HL-60/S4 treated with phorbol 12-myristate 13-acetate at 8.2 ng/mL for 4 days and 3 days (cell line): Measurements from ENCODE around the gene SLC19A2.
"Not testable (repeated sequence)": the region's sequence is repeated elsewhere in the genome, so short reads cannot be mapped to it uniquely, and the experiment has no call there.

ENCODE experiments used
- in situ Hi-C: fragments of 300-500 bp; cut with MboI; formaldehyde crosslinking; loops from 2 replicates; pipeline ENCODE4 v1.15.0; 2022; ENCODE audit warnings: low sequenced_read_pairs

SLC19A2 gene

GRCh38 chr1:169485431-169486280, at the start of gene SLC19A2:
SLC19A2 (minus strand) TSS chr1:169485944; CDS start chr1:169485766, 178 bp downstream.
- in situ Hi-C loops: no loop called here

DNA sequence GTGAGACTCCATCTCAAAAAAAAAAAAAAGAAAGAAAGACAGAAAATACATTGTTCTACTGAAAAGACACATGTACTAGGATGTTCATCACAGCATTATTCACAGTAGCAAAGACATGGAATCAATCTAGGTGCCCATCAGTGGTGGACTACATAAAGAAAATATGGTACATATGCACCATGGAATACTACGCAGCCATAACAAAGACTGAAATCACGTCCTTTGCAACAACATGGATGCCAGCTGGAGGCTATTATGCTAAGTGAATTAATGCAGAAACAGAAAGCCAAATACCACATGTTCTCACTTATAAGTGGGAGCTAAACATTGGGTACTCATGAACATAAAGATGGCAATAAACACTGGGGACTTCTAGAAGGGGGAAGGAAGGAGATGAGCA, 48.9 kb upstream of the SLC19A2 start:
- in situ Hi-C loops: no loop called here

DNA sequence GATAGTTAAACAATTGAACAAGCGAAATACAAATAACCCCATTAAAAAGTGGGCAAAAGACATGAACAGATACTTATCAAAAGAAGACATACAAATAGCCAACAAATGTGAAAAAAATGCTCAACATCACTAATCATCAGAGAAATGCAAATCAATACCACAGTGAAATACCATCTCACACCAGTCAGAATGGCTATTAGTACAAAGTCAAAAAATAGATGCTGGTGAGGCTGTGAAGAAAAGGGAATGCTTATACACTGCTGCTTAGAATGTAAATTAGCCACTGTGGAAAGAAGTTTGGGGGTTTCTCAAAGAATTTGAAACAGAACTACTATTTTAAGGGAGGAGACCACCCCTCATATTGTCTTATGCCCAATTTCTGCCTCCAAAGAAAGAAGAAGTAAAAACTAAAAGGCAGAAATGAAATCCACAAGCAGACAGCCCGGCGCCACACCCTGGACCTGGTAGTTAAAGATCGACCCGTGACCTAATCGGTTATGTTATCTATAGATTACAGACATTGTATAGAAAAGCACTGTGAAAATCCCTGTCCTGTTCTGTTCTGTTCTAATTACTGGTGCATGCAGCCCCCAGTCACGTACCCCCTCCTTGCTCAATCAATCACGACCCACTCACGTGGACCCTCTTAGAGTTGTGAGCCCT, 47.9 kb upstream of the SLC19A2 start:
- in situ Hi-C loops: not testable (repeated sequence)

DNA sequence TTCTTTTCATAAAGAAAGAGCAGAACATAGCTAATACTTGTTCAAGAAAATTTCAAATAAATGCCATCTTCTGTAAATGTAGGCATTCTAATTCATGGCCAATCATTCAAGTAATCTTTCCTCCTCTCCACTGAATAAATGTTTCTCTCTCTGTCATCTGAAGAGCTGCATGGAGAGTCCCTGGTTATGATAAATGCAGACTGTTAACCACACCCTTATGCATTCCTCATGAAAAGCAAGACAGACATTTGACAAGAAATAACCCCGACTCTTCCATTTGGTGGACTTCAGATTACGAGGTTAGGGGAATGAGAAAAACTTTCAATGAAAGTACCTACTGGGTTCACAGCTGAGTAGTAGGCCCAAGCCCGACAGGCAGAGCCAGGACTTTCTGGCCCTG, 44.7 kb upstream of the SLC19A2 start:
- in situ Hi-C loops: no loop called here

DNA sequence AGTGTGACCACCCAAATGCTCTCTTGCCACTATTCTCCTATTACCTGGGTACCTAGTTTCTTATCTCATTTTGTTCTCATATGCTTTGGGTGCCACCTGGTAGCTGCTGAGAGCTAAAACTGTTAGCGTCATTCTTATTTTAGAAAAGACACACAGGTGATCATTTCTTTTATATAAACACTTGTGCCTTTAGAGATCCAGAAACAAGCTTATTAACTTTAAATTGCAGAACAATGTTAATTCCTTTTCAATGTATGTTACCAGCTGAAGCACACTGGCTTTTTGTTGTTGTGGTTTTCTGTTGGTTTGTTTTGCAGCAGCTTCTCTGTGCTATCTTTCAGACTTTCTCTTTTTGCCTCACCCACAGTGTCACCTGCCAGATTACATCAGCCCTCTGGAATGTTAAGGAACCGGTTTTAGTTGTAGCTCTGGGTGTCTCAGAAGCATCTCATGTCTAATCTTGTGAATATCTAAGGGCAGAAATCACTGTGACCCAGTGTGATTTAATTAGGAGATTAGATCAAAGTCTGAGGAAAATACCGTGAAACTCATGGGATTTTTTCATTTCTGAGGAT, 43.4 kb upstream of the SLC19A2 start:
- in situ Hi-C loops: no loop called here

DNA sequence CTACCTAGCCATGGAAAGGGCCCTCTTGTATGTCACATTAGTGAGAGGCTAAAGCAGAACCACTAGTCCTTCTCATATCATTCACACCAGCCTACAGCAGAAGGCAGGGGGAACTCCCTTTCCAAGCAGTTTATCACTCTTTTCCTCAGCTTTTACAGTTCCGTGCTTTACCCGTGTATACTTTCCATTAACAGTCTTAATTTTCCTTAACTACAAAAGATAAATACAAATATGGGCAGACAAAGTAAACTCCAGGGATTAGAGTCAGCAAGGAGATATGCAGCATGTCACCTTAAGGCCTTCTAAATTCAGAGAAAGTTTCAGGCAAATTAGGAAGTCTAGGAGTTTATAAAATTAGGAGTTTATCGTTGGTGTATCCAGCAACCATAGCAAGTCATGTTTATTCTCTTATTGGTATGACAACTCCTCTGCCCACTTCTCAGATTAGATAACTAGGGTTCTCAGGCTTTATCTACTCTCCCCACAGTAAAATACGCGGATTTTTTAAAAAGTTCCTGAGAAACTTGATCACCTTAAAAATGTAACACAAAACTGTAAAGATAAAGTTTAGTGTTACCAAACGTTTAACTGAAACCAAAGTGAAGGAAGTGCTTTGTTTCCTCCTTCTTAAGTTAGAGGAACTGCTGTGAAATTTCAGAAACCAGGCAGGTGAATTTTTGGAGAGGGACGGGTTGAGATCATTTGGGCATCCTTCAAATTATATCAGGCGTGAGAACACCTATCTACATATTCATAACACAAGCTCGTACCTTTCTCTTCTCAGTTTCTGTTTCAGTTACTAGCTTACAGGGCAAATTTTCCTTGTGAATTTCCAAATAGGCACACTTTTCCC, 42.7 kb upstream of the SLC19A2 start:
- in situ Hi-C loops: no loop called here

DNA sequence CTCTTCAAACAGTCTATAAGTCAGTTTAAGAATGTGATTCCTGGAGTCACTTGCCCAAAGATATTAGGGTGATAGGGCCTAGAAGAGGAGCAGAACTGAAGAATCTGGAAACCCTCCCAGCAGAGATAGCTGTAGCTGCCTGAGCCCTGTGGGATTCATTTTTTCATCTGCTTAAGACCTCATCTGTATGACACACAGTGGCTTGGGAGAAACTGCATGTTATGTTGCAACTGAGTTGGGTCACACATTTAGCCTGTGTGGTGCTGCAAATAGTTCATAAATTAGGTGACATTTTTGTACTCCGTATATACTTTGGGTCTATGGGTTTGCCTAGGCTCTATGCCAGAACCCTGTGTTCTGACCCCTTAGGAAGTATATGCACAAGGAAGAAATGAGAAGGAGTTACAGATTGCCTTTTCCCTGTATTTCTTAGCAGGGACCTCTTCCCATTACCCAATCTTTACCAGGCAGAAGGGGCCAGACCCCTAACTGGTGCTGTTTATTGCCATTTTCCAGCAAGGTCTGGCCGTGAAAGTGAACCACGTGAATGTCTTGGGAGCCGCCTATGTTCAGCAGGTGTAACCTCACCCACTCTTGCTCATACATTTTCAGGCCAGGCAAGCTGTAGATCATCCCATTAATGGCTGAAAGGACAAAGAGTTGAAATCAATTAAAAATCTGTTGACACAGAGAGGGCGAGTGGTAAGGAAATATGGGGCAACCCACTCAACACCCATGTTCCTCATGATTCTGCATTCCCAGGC, 41.9 kb upstream of the SLC19A2 start:
- in situ Hi-C loops: no loop called here

- in situ Hi-C loops: no loop called here
Observed at GRCh38 chr1:169527001-169527400, 41.3 kb upstream of the SLC19A2 start.

DNA sequence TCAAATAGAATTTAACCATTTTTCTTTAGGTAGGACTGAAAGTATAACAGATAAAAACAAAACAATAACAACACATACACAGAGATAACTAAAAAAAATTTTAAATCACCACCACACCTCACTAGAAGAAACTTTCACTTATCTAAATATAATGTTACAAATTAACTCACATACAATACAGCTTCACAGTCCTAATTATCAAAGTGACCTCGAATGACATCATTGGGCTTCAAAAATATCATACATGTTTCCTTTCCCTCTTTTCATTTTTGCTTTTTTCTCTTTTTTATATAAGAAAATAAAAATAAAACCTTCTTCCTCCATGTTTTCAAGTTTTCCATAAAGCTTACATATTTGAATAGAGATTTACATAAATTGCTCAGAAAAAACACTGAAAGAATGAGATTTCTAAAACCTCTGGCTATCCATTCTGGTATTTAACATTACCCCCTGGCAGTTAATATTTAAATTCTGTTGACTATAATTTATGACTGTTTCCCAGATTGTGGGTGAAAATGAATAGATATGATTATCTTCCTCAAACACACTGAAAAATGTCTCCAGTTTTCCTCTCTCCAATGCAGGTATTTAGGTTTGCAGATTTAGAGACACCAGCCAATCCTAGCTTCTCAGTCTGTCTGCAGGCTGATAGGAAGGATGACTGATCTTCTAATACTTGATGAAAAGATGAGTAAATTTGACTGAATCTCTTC, 40.5 kb upstream of the SLC19A2 start:
- in situ Hi-C loops: no loop called here

- in situ Hi-C loops: no loop called here
Observed at GRCh38 chr1:169525391-169525790, 39.6 kb upstream of the SLC19A2 start.

GRCh38 chr1:169523904-169524303, 38.2 kb upstream of the SLC19A2 start:
- in situ Hi-C loops: no loop called here

DNA sequence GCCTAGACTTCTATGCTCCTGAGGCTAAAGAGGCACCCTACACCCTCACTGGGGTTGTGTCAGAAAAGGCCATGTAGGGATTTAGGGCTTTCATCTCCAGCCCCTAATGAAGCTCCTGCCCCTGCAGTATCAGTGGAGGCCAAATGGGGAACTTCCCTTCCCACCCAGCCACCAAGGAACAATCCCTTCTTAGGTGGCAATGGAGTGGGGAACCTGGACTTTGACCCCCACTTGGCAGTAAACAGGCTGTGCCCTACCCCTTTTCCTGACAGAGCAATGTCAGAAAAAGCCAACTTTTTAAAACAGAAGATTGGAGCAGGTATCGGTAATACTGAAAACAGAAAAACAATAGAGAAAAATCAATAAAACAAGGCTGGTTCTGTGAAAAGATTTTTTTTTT, 35.5 kb upstream of the SLC19A2 start:
- in situ Hi-C loops: no loop called here

- in situ Hi-C loops: no loop called here
Observed at GRCh38 chr1:169517558-169518186, 31.9 kb upstream of the SLC19A2 start.

- in situ Hi-C loops: no loop called here
Observed at GRCh38 chr1:169515641-169516040, 29.9 kb upstream of the SLC19A2 start.

DNA sequence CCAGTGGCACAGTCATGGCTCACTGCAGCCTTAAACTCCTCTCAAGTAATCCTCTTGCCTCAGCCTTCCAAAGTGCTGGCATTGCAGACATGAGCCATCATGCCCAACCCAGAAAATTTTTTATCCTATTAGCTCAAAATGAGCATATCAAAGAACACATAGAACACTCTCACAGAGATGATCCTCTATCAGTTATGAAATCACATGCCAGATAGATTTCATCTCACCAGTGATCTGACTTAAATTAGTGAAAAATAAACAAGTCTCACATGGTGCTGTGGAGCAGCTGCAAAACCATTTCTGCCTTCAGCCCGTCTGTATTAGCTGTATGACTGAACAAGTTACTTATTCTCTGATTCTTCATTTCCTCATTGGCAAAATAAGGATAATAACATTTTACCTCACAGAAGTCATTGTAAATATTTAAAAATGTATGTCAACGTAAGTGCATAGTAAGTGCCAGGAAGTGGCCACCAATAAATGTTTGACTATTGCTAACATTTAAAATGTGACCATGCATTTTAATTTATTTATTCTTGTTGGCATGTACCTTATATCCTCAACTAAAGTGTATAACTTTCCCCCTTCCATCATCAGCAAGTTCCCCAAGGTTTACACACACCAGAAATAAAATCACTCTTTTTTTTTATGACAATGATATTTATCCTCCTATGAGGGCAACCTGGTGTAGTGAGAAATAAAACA, 29.0 kb upstream of the SLC19A2 start:
- in situ Hi-C loops: no loop called here

GRCh38 chr1:169513208-169513607, 27.5 kb upstream of the SLC19A2 start:
- in situ Hi-C loops: no loop called here

DNA sequence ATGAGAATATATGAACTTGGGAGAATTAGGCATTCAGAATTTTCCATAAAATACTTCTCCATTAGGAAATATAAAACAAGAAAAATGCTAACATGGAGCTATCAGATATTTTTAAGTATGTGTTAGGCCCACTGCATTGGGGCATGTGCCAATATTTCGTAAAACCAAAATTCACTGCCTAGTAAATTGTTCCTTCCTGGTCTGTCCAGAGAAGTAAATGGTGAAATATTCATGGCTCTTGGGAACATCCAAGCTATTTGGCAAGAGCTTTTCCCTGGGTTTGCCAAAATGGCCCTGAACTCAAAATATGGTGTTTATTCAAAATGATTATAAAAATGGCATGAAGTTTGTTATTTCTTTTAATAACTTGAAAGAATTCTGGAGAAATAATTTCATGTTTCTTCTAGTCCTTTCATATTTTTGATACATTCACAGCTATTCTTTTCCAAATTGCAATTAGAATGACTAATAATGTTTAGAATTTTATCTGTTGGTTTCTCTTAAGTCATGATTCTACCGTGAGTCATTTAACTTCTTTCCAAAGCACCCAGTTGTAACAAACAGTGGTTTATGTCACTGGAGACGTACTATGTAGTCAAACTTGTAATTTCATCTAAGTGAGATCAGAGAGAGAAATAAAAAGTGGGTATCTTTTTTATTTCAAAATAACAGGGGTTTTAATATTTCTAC, 25.7 kb upstream of the SLC19A2 start:
- in situ Hi-C loops: no loop called here

DNA sequence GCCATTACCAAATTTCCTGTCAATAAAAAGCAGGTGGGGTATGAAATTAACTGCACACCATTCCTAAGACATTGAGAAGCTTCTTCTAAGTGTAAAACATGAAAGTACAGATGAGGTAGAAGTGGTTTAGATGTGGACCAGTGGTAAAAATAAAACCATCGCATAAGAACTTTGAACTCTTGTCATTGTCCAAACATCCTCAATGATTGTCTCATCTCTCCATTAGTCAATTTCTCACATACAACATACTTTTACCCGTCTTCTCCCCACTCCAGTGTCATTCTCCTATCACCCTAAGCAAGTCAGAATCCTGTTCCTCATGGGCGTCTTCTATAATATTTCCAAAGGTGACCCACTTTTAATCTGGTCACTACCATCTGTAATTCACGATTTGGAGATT, 24.3 kb upstream of the SLC19A2 start:
- in situ Hi-C loops: no loop called here
